Mucosa of descending colon (tissue), 3 donors: ENCODE measurements around the gene CNOT4. TPM values are rescaled to one million over a fixed set of nuclear protein-coding genes. Genes with fewer than 3 reads are reported as not detected.

Source experiments
- ATAC-seq: fragments of 200-7000 bp; cut with Tn5 transposase; one replicate; pipeline ENCODE4 v1.9.1; 2020; ENCODE audit warnings: mild to moderate bottlenecking, moderate library complexity
- DNase-seq, 3 donors: peaks; one replicate each; pipeline ENCODE4 v3.0.0-alpha.2; 2020
- H3K36me3 ChIP-seq: fragments of 200-600 bp; one replicate; pipeline ENCODE4 v1.8.0; 2021; ENCODE audit warnings: low read depth, mild to moderate bottlenecking
- H3K4me1 ChIP-seq: fragments of 200-600 bp; one replicate; pipeline ENCODE4 v1.8.0; 2021; ENCODE audit warnings: low read depth, mild to moderate bottlenecking
- H3K4me3 ChIP-seq: fragments of 200-600 bp; one replicate; pipeline ENCODE4 v1.8.0; 2021; ENCODE audit warnings: mild to moderate bottlenecking
- H3K9me3 ChIP-seq: fragments of 200-600 bp; one replicate; pipeline ENCODE4 v1.8.0; 2021; ENCODE audit warnings: mild to moderate bottlenecking
- intact Hi-C, 2 donors: fragments of 100-400 bp; cut with DNase I in 1 of 2; cut with micrococcal nuclease in 1 of 2; formaldehyde crosslinking; loops; one replicate each; pipeline versions ENCODE4 v1.11.0 to v1.11.1; 2022; cut with DNase I, micrococcal nuclease
- total RNA-seq, 3 donors: library from RNA; stranded (reverse); fragmentation: NEBNext Ultra II Directional in 2 of 3; extraction: Animal tissue kit (Norgen Biotek cat#: 25700) in 2 of 3; gene quantifications; one replicate each; pipeline versions ENCODE4 v1.2.1 to v1.2.4, GENCODE V29; 2021 to 2023
- TF ChIP-seq, protein P1 (sequence below): fragments of 200-600 bp; IDR thresholded peaks from one replicate; pipeline ENCODE4 v1.8.0; 2022; ENCODE audit warnings: antibody characterized with exemption, mild to moderate bottlenecking
- donor health status: DM: no; HTN: no; CAD: no; lungs with moderate emphysema.
- donor health status: DM: no; HTN: no; CAD: no.
- donor health status: DM: no; HTN: yes; CAD: no.

Gene CNOT4
- total RNA-seq, 3 donors from 2014 or later = 18.3 to 37.2 (median 22.1) TPM

DNA sequence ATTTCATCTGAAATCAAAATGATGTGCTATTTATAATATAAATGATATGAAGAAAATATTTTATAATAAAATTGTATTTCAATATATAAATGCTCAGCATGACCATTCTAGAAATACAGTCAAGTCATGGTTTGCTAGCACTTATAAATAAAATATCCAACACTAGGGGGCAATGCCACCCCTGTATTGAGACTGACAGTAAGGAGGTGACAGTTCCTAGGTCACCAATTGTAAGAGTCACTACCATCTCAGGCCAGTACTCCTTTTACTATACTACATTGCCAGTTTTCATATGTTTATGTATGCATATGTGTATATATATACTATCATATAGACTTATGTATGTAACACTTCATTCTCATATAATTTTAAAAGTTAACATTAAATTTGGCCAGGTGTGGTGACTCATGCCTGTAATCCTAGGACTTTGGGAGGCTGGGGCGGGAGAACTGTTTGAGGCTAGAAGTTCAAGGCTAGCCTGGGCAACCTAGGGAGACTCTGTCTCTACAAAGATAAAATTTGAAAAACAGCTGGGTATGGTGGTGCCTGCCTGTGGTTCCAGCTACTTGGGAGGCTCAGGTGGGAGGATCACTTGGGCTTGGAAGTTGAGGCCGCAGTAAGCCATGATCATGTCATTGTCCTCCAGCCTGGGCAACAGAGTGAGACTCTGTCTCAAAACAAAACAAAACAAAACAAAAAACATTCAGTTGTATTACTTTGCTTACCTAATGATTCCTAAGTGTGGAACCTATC, 2.4 kb upstream of the CNOT4 start:
- intact Hi-C loops = loop anchor here in 1 of 2 donors (5.0 kb wide), 1 partner anchor 45 kb away; the partner anchor contains the start of gene NUP205
- H3K36me3 ChIP-seq = no peaks in the 10 kb centered on the region
- H3K4me1 ChIP-seq = peaks cover 10% of the 10 kb centered on the region
- DNase-seq (peak in 1 of 3 donors; percentile 43), ATAC-seq (no peak)
- TF ChIP-seq, protein P1, sequence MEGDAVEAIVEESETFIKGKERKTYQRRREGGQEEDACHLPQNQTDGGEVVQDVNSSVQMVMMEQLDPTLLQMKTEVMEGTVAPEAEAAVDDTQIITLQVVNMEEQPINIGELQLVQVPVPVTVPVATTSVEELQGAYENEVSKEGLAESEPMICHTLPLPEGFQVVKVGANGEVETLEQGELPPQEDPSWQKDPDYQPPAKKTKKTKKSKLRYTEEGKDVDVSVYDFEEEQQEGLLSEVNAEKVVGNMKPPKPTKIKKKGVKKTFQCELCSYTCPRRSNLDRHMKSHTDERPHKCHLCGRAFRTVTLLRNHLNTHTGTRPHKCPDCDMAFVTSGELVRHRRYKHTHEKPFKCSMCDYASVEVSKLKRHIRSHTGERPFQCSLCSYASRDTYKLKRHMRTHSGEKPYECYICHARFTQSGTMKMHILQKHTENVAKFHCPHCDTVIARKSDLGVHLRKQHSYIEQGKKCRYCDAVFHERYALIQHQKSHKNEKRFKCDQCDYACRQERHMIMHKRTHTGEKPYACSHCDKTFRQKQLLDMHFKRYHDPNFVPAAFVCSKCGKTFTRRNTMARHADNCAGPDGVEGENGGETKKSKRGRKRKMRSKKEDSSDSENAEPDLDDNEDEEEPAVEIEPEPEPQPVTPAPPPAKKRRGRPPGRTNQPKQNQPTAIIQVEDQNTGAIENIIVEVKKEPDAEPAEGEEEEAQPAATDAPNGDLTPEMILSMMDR = no peak
- H3K4me3 ChIP-seq = no peak overlapping the region
- no peaks in the 10 kb centered on the region for H3K9me3 ChIP-seq

DNA sequence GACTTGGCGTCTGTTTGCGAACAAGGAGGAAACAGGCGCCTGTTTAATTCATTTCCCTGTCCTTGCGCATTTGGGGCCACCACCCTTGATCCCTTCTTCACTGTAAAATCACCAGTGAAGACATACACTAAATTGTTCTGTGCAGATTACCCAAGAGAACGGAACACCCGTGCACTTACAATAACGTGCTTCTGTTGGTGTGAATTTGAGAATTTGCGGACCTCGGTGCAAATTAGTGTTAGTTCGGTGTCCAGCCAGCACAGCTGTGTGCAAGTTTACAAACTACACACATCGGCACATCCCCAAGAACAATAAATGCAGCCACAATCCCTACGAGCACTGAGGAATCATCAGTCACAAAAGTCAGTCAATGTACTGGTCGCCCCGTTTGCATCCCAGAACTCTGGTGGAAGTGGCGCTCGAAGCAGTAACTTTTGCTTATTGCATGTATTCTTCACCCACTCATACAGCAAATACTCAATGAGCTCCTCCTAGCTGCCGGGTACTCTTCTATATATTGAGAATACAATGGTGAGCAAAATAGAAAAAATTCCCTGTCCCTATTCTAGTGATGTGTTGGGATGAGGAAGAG, 786 bp upstream of the CNOT4 start:
- no peaks in the 10 kb centered on the region for H3K36me3 ChIP-seq
- ATAC-seq (no peak), DNase-seq (peak in 2 of 3 donors; percentile 19 to 30)
- TF ChIP-seq, protein P1 = no peak
- H3K4me3 ChIP-seq = peak overlapping the region; percentile 43
- peaks cover 10% of the 10 kb centered on the region for H3K4me1 ChIP-seq
- intact Hi-C loops = loop anchor here in 1 of 2 donors (5.0 kb wide), 1 partner anchor 47 kb away; the partner anchor contains the start of gene NUP205
- no peaks in the 10 kb centered on the region for H3K9me3 ChIP-seq

DNA sequence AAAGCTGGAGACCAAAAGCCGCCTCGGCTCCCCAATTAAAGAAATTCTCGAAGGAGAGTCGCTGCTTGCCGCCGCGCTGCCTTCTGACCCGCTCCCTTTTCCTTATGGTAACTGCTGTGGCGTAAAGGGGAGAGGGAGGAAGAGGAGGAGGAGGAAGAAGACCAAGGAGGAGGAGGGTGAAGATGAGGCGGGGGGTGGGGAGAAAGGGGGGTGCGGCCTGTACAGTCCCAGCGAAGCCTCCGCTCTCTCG, 388 bp downstream of the CNOT4 start:
- TF ChIP-seq, protein P1 = no peak
- intact Hi-C loops = no loop called here
- ATAC-seq = no peak

DNA sequence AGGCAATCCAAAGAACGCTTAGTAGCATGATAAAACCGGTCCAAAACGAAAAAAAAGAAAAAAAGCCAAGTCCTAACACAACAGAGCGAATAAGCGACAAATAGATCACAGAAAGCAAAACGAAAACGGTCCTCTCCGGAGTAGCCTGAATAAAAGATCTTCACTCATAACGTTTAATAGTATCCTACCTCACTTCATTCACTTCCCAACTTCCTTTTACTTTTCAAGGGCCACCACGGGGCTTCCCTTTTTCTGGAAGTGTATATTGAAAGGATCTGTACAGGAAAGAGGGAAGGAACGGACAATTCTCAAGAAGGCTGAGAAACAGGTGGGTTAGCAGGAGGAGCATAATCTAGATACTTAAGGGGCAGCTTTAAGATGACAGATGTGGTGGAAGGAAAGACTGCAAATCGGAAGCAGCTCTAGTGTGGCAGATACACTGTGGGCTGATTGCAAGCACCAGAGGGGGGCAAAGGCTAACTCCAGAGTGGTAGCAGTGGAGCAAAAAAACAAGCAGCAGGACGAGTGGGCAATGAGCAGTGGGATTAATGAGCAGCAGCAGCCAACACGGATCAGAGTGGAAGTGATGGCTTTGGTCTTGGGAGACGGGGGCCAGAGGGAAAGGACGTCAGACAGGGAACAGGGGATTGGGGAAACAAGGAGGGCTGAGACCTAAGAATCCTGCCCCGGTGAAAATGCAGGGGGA, 866 bp downstream of the CNOT4 start:
- Histone ChIP-seq H3K36me3 (no peaks in the 10 kb centered on the region), H3K4me3 (peak overlapping the region; percentile 69), H3K4me1 (peaks cover 10% of the 10 kb centered on the region), H3K9me3 (no peaks in the 10 kb centered on the region)
- peak; percentile 24 for ATAC-seq
- intact Hi-C loops = no loop called here
- TF ChIP-seq, protein P1 = no peak
- peak in 1 of 3 donors; percentile 31 for DNase-seq

More for the DNA sequence above, 388 bp downstream of the CNOT4 start:
- Histone ChIP-seq H3K36me3 (no peaks in the 10 kb centered on the region), H3K4me3 (peak overlapping the region; percentile 69), H3K4me1 (peaks cover 10% of the 10 kb centered on the region), H3K9me3 (no peaks in the 10 kb centered on the region)
- no peak for DNase-seq

DNA sequence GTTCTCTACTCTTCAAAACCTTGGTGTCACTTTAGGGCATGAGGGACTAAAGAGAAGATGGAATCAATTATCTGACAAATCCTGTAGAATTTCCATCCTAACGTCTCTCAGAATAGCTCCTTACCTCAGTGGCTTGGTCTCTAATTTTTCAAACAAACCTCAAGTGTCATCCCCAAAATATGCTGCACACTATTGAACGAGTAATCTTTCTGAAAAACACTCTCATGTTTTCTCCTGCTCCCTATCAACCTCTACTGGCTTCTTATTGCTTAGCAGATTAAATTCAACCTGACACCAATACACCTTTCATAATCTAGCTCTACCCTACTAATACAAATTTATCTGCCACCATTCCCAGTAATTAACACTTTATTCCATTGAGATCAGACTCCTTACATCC, 8.5 kb downstream of the CNOT4 start:
- no peak overlapping the region for H3K4me3 ChIP-seq
- no peaks in the 10 kb centered on the region for H3K9me3 ChIP-seq
- TF ChIP-seq, protein P1 = no peak
- DNase-seq (no peak), ATAC-seq (no peak)
- intact Hi-C loops = no loop called here
- H3K4me1 ChIP-seq = peaks cover 4% of the 10 kb centered on the region
- no peaks in the 10 kb centered on the region for H3K36me3 ChIP-seq
